Neural progenitor cell (in vitro differentiated cells): ENCODE results near the gene TSPAN15. TPM values are rescaled to one million over a fixed set of nuclear protein-coding genes. Genes with fewer than 3 reads are reported as not detected.
A peak's percentile ranks its signal among the peaks of the same experiment; 100 is the strongest.

Experiments
- DNase-seq: peaks from one replicate; pipeline ENCODE4 v3.0.0-alpha.2; 2016; ENCODE audit warnings: low spot score
- H2AFZ ChIP-seq: fragments of 200-600 bp; sonication (generic); replicated peaks from 2 replicates; pipeline ENCODE4 v1.6.1; 2016; ENCODE audit warnings: antibody characterized with exemption
- H3F3A ChIP-seq: fragments of 200-600 bp; sonication (generic); 2 replicates; pipeline ENCODE4 v1.6.1; 2016; ENCODE audit warnings: antibody characterized with exemption, low read depth
- H3K27ac ChIP-seq: fragments of 200-600 bp; sonication (generic); 2 replicates; pipeline ENCODE4 v1.5.1; 2016; ENCODE audit warnings: mild to moderate bottlenecking
- H3K27me3 ChIP-seq: fragments of 200-600 bp; sonication (generic); 2 replicates; pipeline ENCODE4 v1.6.1; 2016; ENCODE audit warnings: mild to moderate bottlenecking, moderate library complexity
- H3K36me3 ChIP-seq: fragments of 200-600 bp; sonication (generic); 2 replicates; pipeline ENCODE4 v1.5.1; 2016
- H3K4me1 ChIP-seq: fragments of 200-600 bp; sonication (generic); 2 replicates; pipeline ENCODE4 v1.6.1; 2016; ENCODE audit warnings: mixed run types
- H3K4me2 ChIP-seq: fragments of 200-600 bp; sonication (generic); 2 replicates; pipeline ENCODE4 v1.6.1; 2016
- H3K4me3 ChIP-seq: fragments of 200-600 bp; sonication (generic); 2 replicates; pipeline ENCODE4 v1.5.1; 2016
- H3K79me2 ChIP-seq: fragments of 200-600 bp; sonication (generic); 2 replicates; pipeline ENCODE4 v1.6.1; 2016; ENCODE audit warnings: low read depth
- H3K9ac ChIP-seq: fragments of 200-600 bp; sonication (generic); 2 replicates; pipeline ENCODE4 v1.6.1; 2016
- H3K9me3 ChIP-seq: fragments of 200-600 bp; sonication (generic); 2 replicates; pipeline ENCODE4 v1.5.1; 2016; ENCODE audit warnings: low read depth
- H4K20me1 ChIP-seq: fragments of 200-600 bp; sonication (generic); 2 replicates; pipeline ENCODE4 v1.6.1; 2016; ENCODE audit warnings: low read depth
- H3K27ac Mint-ChIP-seq: 3 replicates; pipeline ENCODE4 v1.8.0; 2021; ENCODE audit warnings: mixed read lengths
- H3K27me3 Mint-ChIP-seq: 2 replicates; pipeline ENCODE4 v1.8.0; 2022; ENCODE audit warnings: low read depth, mild to moderate bottlenecking, inconsistent platforms, moderate library complexity, mixed read lengths; ENCODE audit not compliant: insufficient read depth
- H3K36me3 Mint-ChIP-seq: 3 replicates; pipeline ENCODE4 v1.8.0; 2021; ENCODE audit warnings: mixed read lengths
- H3K4me1 Mint-ChIP-seq: 3 replicates; pipeline ENCODE4 v1.8.0; 2021; ENCODE audit warnings: mixed read lengths
- H3K4me3 Mint-ChIP-seq: 3 replicates; pipeline ENCODE4 v1.8.0; 2021; ENCODE audit warnings: mild to moderate bottlenecking, moderate library complexity, mixed read lengths
- H3K9me3 Mint-ChIP-seq: 3 replicates; pipeline ENCODE4 v1.8.0; 2020; ENCODE audit warnings: mixed read lengths
- EZH2 ChIP-seq: fragments of 200-600 bp; sonication (generic); IDR thresholded peaks from 2 replicates; pipeline ENCODE4 v1.6.1; 2017; ENCODE audit warnings: antibody characterized with exemption, mild to moderate bottlenecking, moderate library complexity
- EZH2phosphoT487 ChIP-seq: fragments of 200-600 bp; sonication (generic); IDR thresholded peaks from 2 replicates; pipeline ENCODE4 v1.6.1; 2017; ENCODE audit warnings: antibody characterized with exemption
- total RNA-seq: library from RNA; depleted of rRNA; stranded (reverse); fragments of >200 nt; gene quantifications from 2 replicates; pipeline ENCODE4 v1.2.3, GENCODE V29; 2015; ENCODE audit warnings: low replicate concordance
- TF ChIP-seq, protein P1 (sequence below): fragments of 200-600 bp; sonication (generic); IDR thresholded peaks from 2 replicates; pipeline ENCODE4 v1.5.1; 2017; ENCODE audit warnings: antibody characterized with exemption, mild to moderate bottlenecking

TSPAN15 gene
- total RNA-seq, 1 donor from 2014 or later, result 6.8 TPM

DNA sequence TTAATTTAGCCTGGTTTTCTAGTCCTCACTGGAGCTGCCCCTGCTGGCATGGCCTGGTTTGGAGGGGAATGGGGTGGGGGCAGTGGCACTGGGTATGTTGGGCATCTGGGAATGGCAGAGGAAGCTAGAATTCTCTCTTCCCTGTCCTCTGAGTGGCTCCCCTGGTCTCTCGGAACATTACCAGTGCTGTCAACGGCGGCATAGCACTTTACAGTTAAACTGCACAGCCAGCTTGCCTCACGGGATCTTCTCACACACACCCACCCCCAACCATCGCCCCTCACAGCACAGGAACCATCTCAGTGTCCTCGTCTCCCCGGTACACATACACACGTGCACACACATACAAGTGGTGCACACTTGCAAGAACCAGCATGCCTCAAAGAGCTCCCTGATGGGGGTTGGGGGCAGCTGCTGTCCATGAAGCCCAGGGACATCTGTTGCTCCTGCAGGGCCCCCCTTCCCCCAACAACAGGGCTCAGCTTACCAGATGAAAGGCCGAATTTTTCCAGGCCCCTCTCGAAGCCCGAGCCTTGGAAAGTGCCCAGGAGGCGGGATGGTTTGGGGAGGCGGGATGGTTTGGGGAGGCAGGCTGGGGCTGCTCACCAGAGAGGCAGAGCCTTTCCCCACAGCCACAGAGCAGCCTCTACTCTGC is 41.0 kb downstream of the TSPAN15 start:
- Histone ChIP-seq H3K27me3 (no peaks in the 10 kb centered on the region), H3K79me2 (no peaks in the 10 kb centered on the region), H3K27ac (no peak overlapping the region), H3F3A (no peaks in the 10 kb centered on the region), H3K9me3 (no peaks in the 10 kb centered on the region), H3K4me1 (peaks cover 19% of the 10 kb centered on the region), H3K36me3 (no peaks in the 10 kb centered on the region), H3K4me2 (no peak overlapping the region), H3K9ac (no peak overlapping the region), H4K20me1 (no peaks in the 10 kb centered on the region), H3K4me3 (no peak overlapping the region), H2AFZ (no peak overlapping the region)
- Mint-ChIP-seq H3K9me3 (peaks cover 16% of the 10 kb centered on the region), H3K36me3 (peaks cover 8% of the 10 kb centered on the region), H3K27me3 (peaks cover 6% of the 10 kb centered on the region), H3K4me3 (no peak overlapping the region), H3K4me1 (peaks cover 21% of the 10 kb centered on the region), H3K27ac (peak overlapping the region; percentile 24)
- no peak for TF ChIP-seq EZH2
- TF ChIP-seq, protein P1, sequence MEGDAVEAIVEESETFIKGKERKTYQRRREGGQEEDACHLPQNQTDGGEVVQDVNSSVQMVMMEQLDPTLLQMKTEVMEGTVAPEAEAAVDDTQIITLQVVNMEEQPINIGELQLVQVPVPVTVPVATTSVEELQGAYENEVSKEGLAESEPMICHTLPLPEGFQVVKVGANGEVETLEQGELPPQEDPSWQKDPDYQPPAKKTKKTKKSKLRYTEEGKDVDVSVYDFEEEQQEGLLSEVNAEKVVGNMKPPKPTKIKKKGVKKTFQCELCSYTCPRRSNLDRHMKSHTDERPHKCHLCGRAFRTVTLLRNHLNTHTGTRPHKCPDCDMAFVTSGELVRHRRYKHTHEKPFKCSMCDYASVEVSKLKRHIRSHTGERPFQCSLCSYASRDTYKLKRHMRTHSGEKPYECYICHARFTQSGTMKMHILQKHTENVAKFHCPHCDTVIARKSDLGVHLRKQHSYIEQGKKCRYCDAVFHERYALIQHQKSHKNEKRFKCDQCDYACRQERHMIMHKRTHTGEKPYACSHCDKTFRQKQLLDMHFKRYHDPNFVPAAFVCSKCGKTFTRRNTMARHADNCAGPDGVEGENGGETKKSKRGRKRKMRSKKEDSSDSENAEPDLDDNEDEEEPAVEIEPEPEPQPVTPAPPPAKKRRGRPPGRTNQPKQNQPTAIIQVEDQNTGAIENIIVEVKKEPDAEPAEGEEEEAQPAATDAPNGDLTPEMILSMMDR, result no peak
- no peak for TF ChIP-seq EZH2phosphoT487
- DNase-seq, result no peak

DNA sequence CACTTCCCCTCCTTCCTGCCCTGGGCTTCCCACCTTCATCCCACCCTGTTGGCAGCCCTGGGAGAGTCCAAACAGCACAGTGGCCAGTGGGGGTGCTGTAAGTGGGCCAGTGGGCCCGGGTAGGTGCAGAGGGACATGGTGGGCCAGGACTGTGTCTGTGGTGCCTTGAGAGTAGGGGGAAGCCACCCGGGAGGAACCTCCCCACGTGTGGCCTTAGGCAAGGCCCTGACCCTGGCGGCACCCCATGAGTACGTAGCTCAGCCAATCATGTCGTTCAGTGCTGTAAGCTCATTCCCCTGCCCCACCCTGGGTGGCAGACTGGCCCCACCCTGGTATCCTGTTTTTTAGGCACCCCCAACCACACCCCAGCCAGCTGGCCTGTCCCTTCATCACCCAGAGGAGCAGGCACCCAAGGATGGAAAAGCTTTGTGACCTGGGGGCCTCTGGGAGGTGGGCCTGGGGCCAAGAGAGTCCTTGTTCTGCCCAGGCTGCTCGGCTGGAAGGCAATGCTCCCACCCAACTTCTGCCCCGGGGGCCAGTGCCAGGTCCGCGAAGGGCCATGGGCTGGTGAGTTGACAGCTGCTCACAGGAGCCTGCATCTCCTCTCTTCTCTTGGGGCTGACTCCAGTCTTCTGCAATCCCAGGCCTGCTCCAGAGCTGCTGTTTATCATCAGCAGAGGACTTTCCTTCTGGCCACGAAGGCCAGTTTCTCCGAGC is 41.6 kb downstream of the TSPAN15 start:
- no peak for DNase-seq
- Mint-ChIP-seq H3K9me3 (peaks cover 10% of the 10 kb centered on the region), H3K4me3 (no peak overlapping the region), H3K4me1 (peaks cover 21% of the 10 kb centered on the region), H3K27ac (no peak overlapping the region), H3K36me3 (peaks cover 6% of the 10 kb centered on the region), H3K27me3 (peaks cover 6% of the 10 kb centered on the region)
- H3F3A ChIP-seq, result no peaks in the 10 kb centered on the region
- H3K27ac ChIP-seq, result no peak overlapping the region
- no peaks in the 10 kb centered on the region for H3K9me3 ChIP-seq
- no peak overlapping the region for H3K4me3 ChIP-seq
- no peak overlapping the region for H3K4me2 ChIP-seq
- H3K36me3 ChIP-seq, result no peaks in the 10 kb centered on the region
- H3K9ac ChIP-seq, result no peak overlapping the region
- no peaks in the 10 kb centered on the region for H4K20me1 ChIP-seq
- H3K27me3 ChIP-seq, result no peaks in the 10 kb centered on the region
- TF ChIP-seq, protein P1, result no peak
- TF ChIP-seq EZH2, result no peak
- TF ChIP-seq EZH2phosphoT487, result no peak
- no peaks in the 10 kb centered on the region for H3K79me2 ChIP-seq
- peaks cover 19% of the 10 kb centered on the region for H3K4me1 ChIP-seq
- no peak overlapping the region for H2AFZ ChIP-seq

DNA sequence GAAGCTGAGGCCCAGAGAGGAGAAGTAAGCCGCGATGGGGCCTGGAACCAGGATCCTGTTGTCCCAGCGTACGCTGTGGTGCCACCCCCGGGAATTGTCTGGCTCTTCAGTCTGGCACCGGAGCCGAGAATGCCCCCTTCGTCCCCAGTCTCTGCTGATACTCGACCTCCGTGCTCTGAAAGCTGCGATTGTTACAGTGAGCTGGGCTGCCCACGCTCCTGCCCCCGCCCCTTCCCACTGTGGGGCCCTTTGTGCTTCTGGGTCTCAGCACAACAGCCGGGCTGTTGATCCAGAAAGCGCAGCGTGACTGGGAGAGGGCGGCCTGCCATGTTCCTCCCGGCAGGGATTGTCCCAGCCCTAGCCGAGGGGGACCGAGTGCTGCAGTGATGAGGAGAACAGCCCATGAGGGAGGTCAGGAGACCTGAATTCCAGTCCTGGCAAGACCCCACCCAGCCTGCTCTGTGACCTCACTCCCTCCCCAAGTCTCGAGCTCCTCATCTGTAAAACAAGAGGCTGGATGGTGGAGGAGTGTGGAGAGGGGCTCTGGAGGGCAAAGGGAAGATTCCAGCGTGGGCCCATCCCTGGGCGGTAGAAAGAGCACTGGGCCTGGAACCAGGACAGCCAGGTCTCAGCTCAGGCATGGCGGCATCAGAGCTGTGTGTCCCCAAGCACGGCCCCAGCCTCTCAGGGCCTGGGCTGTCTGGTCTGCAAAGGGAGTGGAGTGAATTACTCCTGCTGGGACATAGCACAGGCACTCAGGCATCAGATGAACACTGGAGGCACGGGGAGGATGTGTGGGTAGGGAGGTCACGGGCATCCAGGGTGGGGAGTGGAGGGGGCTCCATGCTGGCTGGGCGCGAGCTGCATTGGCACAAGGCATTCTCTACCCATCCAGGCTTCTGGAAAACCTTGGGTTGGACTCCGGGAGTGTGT is 43.6 kb downstream of the TSPAN15 start:
- Histone ChIP-seq H3K79me2 (no peaks in the 10 kb centered on the region), H3K4me1 (peaks cover 19% of the 10 kb centered on the region), H3K36me3 (no peaks in the 10 kb centered on the region), H3K9me3 (no peaks in the 10 kb centered on the region), H3K9ac (no peak overlapping the region), H3K27ac (no peak overlapping the region), H3F3A (no peaks in the 10 kb centered on the region), H3K27me3 (no peaks in the 10 kb centered on the region), H4K20me1 (no peaks in the 10 kb centered on the region), H3K4me2 (peak overlapping the region; percentile 44), H2AFZ (peak overlapping the region; percentile 87), H3K4me3 (no peak overlapping the region)
- peak; percentile 47 for DNase-seq
- Mint-ChIP-seq H3K4me3 (no peak overlapping the region), H3K4me1 (peaks cover 21% of the 10 kb centered on the region), H3K36me3 (peaks cover 4% of the 10 kb centered on the region), H3K9me3 (no peaks in the 10 kb centered on the region), H3K27me3 (peaks cover 9% of the 10 kb centered on the region), H3K27ac (peak overlapping the region; percentile 42)
- TF ChIP-seq, protein P1, result no peak
- no peak for TF ChIP-seq EZH2phosphoT487
- TF ChIP-seq EZH2, result no peak
